Fibroblast of the aortic adventitia (primary cell): ENCODE measurements around the gene NUMA1. TPM values are rescaled to one million over a fixed set of nuclear protein-coding genes. Genes with fewer than 3 reads are reported as not detected.
A peak's percentile ranks its signal among the peaks of the same experiment; 100 is the strongest.

ENCODE experiments used
- DNase-seq: peaks from one replicate; pipeline ENCODE4 v3.0.0-alpha.2; 2010; ENCODE audit warnings: low read depth
- H3K4me3 ChIP-seq: 2 replicates; pipeline ENCODE4 v1.5.1; 2011; ENCODE audit warnings: low read depth, mild to moderate bottlenecking, control low read depth, low read length, moderate library complexity
- small RNA-seq: library from RNA; depleted of rRNA; stranded (forward); fragments of <200 nt; gene quantifications from one replicate; pipeline ENCODE3, GENCODE V24; 2012
- total RNA-seq: library from RNA; depleted of rRNA; stranded (reverse); fragments of >200 nt; gene quantifications from 2 replicates; pipeline ENCODE4 v1.2.3, GENCODE V29; 2012; ENCODE audit warnings: low replicate concordance
- TF ChIP-seq, protein P1 (sequence below): IDR thresholded peaks from 2 replicates; pipeline ENCODE4 v1.5.1; 2011; ENCODE audit warnings: mild to moderate bottlenecking, low read length, control low read depth, inconsistent platforms; ENCODE audit not compliant: insufficient read depth

The NUMA1 gene
- total RNA-seq, 1 donor: 134 TPM

DNA sequence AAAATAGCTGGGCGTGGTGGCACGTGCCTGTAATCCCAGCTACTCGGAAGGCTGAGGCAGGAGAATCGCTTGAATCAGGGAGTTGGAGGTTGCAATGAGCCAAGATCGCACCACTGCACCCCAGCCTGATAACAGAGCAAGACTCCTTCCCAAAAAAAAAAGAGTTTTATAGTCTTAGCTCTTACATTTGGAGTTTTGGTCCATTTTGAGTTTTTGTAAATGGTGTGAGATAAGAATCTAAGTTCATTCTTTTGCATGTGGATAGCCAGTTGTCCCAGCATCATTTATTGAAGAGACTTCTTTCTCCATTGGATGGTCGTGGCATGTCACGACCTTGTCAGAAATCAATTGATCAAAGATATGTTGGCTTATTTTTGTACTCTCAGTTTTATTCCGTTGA lies 116.9 kb downstream of the NUMA1 start:
- no peak for DNase-seq
- TF ChIP-seq, protein P1, sequence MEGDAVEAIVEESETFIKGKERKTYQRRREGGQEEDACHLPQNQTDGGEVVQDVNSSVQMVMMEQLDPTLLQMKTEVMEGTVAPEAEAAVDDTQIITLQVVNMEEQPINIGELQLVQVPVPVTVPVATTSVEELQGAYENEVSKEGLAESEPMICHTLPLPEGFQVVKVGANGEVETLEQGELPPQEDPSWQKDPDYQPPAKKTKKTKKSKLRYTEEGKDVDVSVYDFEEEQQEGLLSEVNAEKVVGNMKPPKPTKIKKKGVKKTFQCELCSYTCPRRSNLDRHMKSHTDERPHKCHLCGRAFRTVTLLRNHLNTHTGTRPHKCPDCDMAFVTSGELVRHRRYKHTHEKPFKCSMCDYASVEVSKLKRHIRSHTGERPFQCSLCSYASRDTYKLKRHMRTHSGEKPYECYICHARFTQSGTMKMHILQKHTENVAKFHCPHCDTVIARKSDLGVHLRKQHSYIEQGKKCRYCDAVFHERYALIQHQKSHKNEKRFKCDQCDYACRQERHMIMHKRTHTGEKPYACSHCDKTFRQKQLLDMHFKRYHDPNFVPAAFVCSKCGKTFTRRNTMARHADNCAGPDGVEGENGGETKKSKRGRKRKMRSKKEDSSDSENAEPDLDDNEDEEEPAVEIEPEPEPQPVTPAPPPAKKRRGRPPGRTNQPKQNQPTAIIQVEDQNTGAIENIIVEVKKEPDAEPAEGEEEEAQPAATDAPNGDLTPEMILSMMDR: no peak
- no peak overlapping the region for H3K4me3 ChIP-seq

DNA sequence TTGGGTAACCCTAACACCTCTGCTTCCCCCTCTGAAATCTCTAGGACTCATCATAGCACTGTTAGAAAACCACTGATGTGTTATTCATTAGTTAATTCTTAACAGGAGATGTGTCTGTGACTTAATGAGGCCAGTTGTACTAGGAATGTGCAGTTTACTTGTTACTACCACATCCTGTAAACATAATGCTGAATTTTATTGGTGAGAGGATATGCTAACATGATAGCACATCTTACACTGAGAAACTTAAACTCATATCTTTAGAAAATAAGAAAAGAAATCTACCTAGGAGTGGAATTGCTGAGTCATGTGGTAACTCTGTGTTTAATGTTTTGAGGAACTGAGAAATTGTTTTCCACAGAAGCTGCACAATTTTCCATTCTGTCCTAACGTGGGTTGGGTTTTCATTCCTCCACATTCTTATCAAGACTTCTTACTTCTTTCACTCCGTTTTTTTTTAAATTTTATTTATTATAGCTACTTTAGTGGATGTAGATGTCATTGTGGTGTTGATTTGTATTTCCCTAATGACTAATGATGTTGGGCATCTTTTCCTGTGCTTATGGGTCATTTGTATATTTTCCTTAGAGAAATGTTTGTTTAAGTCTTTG lies 117.8 kb downstream of the NUMA1 start:
- TF ChIP-seq, protein P1: no peak
- no peak overlapping the region for H3K4me3 ChIP-seq
- peak; percentile 61 for DNase-seq

DNA sequence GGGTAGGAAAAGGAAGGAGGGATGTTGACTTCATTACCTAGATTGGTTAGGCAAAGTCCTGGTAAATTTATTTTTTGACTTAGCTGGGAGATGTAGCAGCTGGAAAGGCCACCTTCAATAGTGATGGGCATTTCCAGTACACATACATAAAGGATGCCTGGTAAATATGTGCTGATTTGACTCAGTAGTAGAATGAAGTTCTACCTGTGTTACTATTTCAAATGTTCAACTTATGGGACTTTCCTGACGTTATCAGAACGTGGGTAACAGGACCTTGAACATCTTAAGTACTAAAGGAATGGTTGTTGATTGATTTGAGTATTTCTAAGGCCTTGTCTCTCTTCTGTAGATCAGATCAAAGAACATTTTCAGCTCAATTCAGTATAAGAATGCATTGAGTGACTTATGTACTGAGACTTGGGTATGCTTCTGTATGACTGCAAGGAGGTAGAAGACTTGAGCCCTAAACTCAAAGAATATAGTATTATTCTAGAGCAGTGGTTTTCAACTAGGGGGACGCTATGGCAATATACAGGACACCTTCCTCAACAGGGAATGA lies 124.4 kb downstream of the NUMA1 start:
- TF ChIP-seq, protein P1: no peak
- no peak for DNase-seq
- no peak overlapping the region for H3K4me3 ChIP-seq

Small RNAs within 50 kb of the gene (small RNA-seq; reads per million reads assigned to genes)
- gene MIR3165 (not detected), gene RNU6-72P (not detected)

Other genes with a start within 250 kb of the NUMA1 start
- not detected in 2 replicates for gene DEFB108B, start 247.3 kb downstream of the NUMA1 start, total RNA-seq
- not detected in 2 replicates for gene DEFB131B, start 202.1 kb downstream of the NUMA1 start, total RNA-seq
- gene XNDC1N, start 151.9 kb downstream of the NUMA1 start, total RNA-seq: 3.5 and 13.0 TPM in 2 replicates
- gene RNF121, start 151.5 kb downstream of the NUMA1 start, total RNA-seq: 13.0 and 22.9 TPM in 2 replicates
- 1.1 and 2.2 TPM in 2 replicates for gene IL18BP, start 81.6 kb downstream of the NUMA1 start, total RNA-seq
- gene LRRC51, start 308 bp upstream of the NUMA1 start, total RNA-seq: 0.98 and 8.9 TPM in 2 replicates
- gene LAMTOR1, start 22.8 kb upstream of the NUMA1 start, total RNA-seq: 99.0 and 220 TPM in 2 replicates
- not detected in 2 replicates for gene TOMT, start 25.4 kb upstream of the NUMA1 start, total RNA-seq
- gene ANAPC15, start 32.2 kb upstream of the NUMA1 start, total RNA-seq: 24.5 and 49.5 TPM in 2 replicates
- gene FOLR3, start 55.2 kb upstream of the NUMA1 start, total RNA-seq: 0.90 TPM in 1 of 2 replicates, not detected in the other
- 0.18 TPM in 1 of 2 replicates, not detected in the other for gene FOLR1, start 111.6 kb upstream of the NUMA1 start, total RNA-seq
- gene FOLR2, start 136.3 kb upstream of the NUMA1 start, total RNA-seq: not detected in 2 replicates
- gene INPPL1, start 144.2 kb upstream of the NUMA1 start, total RNA-seq: 27.9 and 54.6 TPM in 2 replicates
- gene PHOX2A, start 163.6 kb upstream of the NUMA1 start, total RNA-seq: not detected in 2 replicates